ENCODE measurements around the gene PRSS57. TPM values are rescaled to one million over a fixed set of nuclear protein-coding genes. Genes with fewer than 3 reads are reported as not detected.

The PRSS57 gene
- total RNA-seq, 2 experiments from 2014 or later, result not detected

- intact Hi-C loops (cut with micrococcal nuclease), result no loop called here
- Mint-ChIP-seq H3K4me1 (ENCODE audit: low read depth) (no peaks in the 10 kb centered on the region), H3K4me3 (no peak overlapping the region), H3K36me3 (ENCODE audit: low read depth) (no peaks in the 10 kb centered on the region), H3K27ac (no peak overlapping the region), H3K9me3 (no peaks in the 10 kb centered on the region), H3K27me3 (peaks cover 20% of the 10 kb centered on the region)
- POLR2A ChIA-PET, result no interaction called here
- no peak for DNase-seq
- no peak for TF ChIP-seq CTCF (IDR thresholded peaks at IDR 0.05)
- CTCF ChIA-PET, result no interaction called here
- no peak for ATAC-seq
These were observed 27.4 kb upstream of the PRSS57 start for GRCh38 chr19:722553-723101.

- ATAC-seq (no peak), DNase-seq (no peak)
- H3K27me3 Mint-ChIP-seq, result peaks cover 20% of the 10 kb centered on the region
- ChIA-PET CTCF (no interaction called here), POLR2A (no interaction called here)
- no peaks in the 10 kb centered on the region for H3K36me3 Mint-ChIP-seq (ENCODE audit: low read depth)
- intact Hi-C loops (cut with micrococcal nuclease), result no loop called here
- H3K9me3 Mint-ChIP-seq, result peaks cover 3% of the 10 kb centered on the region
- H3K27ac Mint-ChIP-seq, result no peak overlapping the region
- no peak for TF ChIP-seq CTCF (IDR thresholded peaks at IDR 0.05)
- H3K4me3 Mint-ChIP-seq, result no peak overlapping the region
- H3K4me1 Mint-ChIP-seq (ENCODE audit: low read depth), result no peaks in the 10 kb centered on the region
These were observed 25.3 kb upstream of the PRSS57 start for GRCh38 chr19:720345-721160.

GRCh38 chr19:719636-720344 lies 24.5 kb upstream of the PRSS57 start:
- no peak overlapping the region for H3K4me3 Mint-ChIP-seq
- ChIA-PET POLR2A (no interaction called here), CTCF (no interaction called here)
- no peak for DNase-seq
- ATAC-seq, result no peak
- H3K9me3 Mint-ChIP-seq, result peaks cover 3% of the 10 kb centered on the region
- H3K27ac Mint-ChIP-seq, result no peak overlapping the region
- H3K4me1 Mint-ChIP-seq (ENCODE audit: low read depth), result no peaks in the 10 kb centered on the region
- H3K36me3 Mint-ChIP-seq (ENCODE audit: low read depth), result no peaks in the 10 kb centered on the region
- intact Hi-C loops (cut with micrococcal nuclease), result no loop called here
- TF ChIP-seq CTCF (IDR thresholded peaks at IDR 0.05), result no peak
- peaks cover 22% of the 10 kb centered on the region for H3K27me3 Mint-ChIP-seq

- TF ChIP-seq CTCF (IDR thresholded peaks at IDR 0.05), result no peak
- ATAC-seq (no peak), DNase-seq (no peak)
- no peak overlapping the region for H3K4me3 Mint-ChIP-seq
- no peaks in the 10 kb centered on the region for H3K36me3 Mint-ChIP-seq (ENCODE audit: low read depth)
- H3K27me3 Mint-ChIP-seq, result peaks cover 22% of the 10 kb centered on the region
- H3K9me3 Mint-ChIP-seq, result peaks cover 3% of the 10 kb centered on the region
- ChIA-PET CTCF (interaction anchor here (0.6 kb wide), 1 partner anchor 52 kb away, joined by 3 read pairs; no protein-coding TSS in a partner anchor), POLR2A (no interaction called here)
- H3K27ac Mint-ChIP-seq, result no peak overlapping the region
- intact Hi-C loops (cut with micrococcal nuclease), result no loop called here
- H3K4me1 Mint-ChIP-seq (ENCODE audit: low read depth), result no peaks in the 10 kb centered on the region
These were observed 23.8 kb upstream of the PRSS57 start for GRCh38 chr19:718991-719512.

Data from activated CD8-positive, alpha-beta T cell treated with anti-CD3 and anti-CD28 coated beads for 36 hours (primary cell).